KMS-11 (cell line): ENCODE measurements around the gene OSBP.

ENCODE experiments used
- H2AFZ ChIP-seq: fragments of 200-600 bp; sonication (generic); 2 replicates; pipeline ENCODE4 v1.6.1; 2016; ENCODE audit warnings: antibody characterized with exemption, mixed run types, low read depth
- H3K27ac ChIP-seq: fragments of 200-600 bp; sonication (generic); 2 replicates; pipeline ENCODE4 v1.6.1; 2016; ENCODE audit warnings: mild to moderate bottlenecking, mixed run types
- H3K27me3 ChIP-seq: fragments of 200-600 bp; sonication (generic); 2 replicates; pipeline ENCODE4 v1.6.1; 2017; ENCODE audit warnings: mild to moderate bottlenecking, low read depth, mixed run types, moderate library complexity; ENCODE audit not compliant: insufficient read depth
- H3K36me3 ChIP-seq: fragments of 200-600 bp; sonication (generic); 2 replicates; pipeline ENCODE4 v1.6.1; 2017; ENCODE audit warnings: mild to moderate bottlenecking, mixed run types; ENCODE audit not compliant: insufficient read depth
- H3K4me1 ChIP-seq: fragments of 200-600 bp; sonication (generic); 2 replicates; pipeline ENCODE4 v1.6.1; 2016; ENCODE audit warnings: mild to moderate bottlenecking, low read depth, mixed run types; ENCODE audit not compliant: poor library complexity, severe bottlenecking
- H3K4me2 ChIP-seq: fragments of 200-600 bp; sonication (generic); 2 replicates; pipeline ENCODE4 v1.7.0; 2016; ENCODE audit warnings: mild to moderate bottlenecking, mixed run types
- H3K4me3 ChIP-seq: fragments of 200-600 bp; sonication (generic); IDR thresholded peaks from 2 replicates; pipeline ENCODE4 v1.6.1; 2017; ENCODE audit warnings: low read depth, low read length, mixed read lengths; ENCODE audit not compliant: insufficient read depth
- H3K79me2 ChIP-seq: fragments of 200-600 bp; sonication (generic); 2 replicates; pipeline ENCODE4 v1.6.1; 2016; ENCODE audit warnings: low read depth, mixed run types; ENCODE audit not compliant: insufficient read depth
- H3K9ac ChIP-seq: fragments of 200-600 bp; sonication (generic); 2 replicates; pipeline ENCODE4 v1.6.1; 2016; ENCODE audit warnings: mild to moderate bottlenecking, mixed run types
- H4K20me1 ChIP-seq: fragments of 200-600 bp; sonication (generic); 2 replicates; pipeline ENCODE4 v1.6.1; 2016; ENCODE audit warnings: mild to moderate bottlenecking, mixed run types; ENCODE audit not compliant: insufficient read depth
- CTCF ChIP-seq: fragments of 200-600 bp; sonication (generic); conservative IDR thresholded peaks from 2 replicates; pipeline ENCODE4 v1.6.1; 2017; ENCODE audit warnings: low read depth, mild to moderate bottlenecking, antibody characterized with exemption, low read length, moderate library complexity, mixed read lengths

The OSBP gene

GRCh38 chr11:59601788-59602187 is 13.8 kb downstream of the OSBP start:
- Histone ChIP-seq H3K27ac (no peak overlapping the region), H4K20me1 (no peaks in the 10 kb centered on the region), H3K27me3 (no peaks in the 10 kb centered on the region), H3K9ac (no peak overlapping the region), H3K4me1 (no peaks in the 10 kb centered on the region), H3K36me3 (peaks cover 17% of the 10 kb centered on the region; the same call in 1 of the 2 replicates), H3K4me3 (no peak overlapping the region), H2AFZ (no peak overlapping the region), H3K79me2 (peaks cover 10% of the 10 kb centered on the region; the same call in 1 of the 2 replicates), H3K4me2 (no peak overlapping the region)
- no peak for TF ChIP-seq CTCF

GRCh38 chr11:59600636-59601035 is 14.9 kb downstream of the OSBP start:
- Histone ChIP-seq H2AFZ (no peak overlapping the region), H3K4me3 (no peak overlapping the region), H3K79me2 (peaks cover 3% of the 10 kb centered on the region; the same call in 1 of the 2 replicates), H3K9ac (no peak overlapping the region), H3K27ac (no peak overlapping the region), H4K20me1 (no peaks in the 10 kb centered on the region), H3K36me3 (peaks cover 7% of the 10 kb centered on the region; the same call in 1 of the 2 replicates), H3K27me3 (no peaks in the 10 kb centered on the region), H3K4me2 (no peak overlapping the region), H3K4me1 (no peaks in the 10 kb centered on the region)
- no peak for TF ChIP-seq CTCF

GRCh38 chr11:59600234-59600633 is 15.3 kb downstream of the OSBP start:
- Histone ChIP-seq H3K27me3 (no peaks in the 10 kb centered on the region), H3K9ac (no peak overlapping the region), H2AFZ (no peak overlapping the region), H3K4me3 (no peak overlapping the region), H3K79me2 (no peaks in the 10 kb centered on the region), H4K20me1 (no peaks in the 10 kb centered on the region), H3K4me1 (no peaks in the 10 kb centered on the region), H3K27ac (no peak overlapping the region), H3K36me3 (peaks cover 6% of the 10 kb centered on the region; the same call in 1 of the 2 replicates), H3K4me2 (no peak overlapping the region)
- TF ChIP-seq CTCF, result no peak

GRCh38 chr11:59598961-59599360 is 16.6 kb downstream of the OSBP start:
- H3K27ac ChIP-seq, result no peak overlapping the region
- H3K27me3 ChIP-seq, result no peaks in the 10 kb centered on the region
- no peak overlapping the region for H3K4me3 ChIP-seq
- no peaks in the 10 kb centered on the region for H4K20me1 ChIP-seq
- no peak for TF ChIP-seq CTCF
- no peak overlapping the region for H3K4me2 ChIP-seq
- peaks cover 6% of the 10 kb centered on the region; the same call in 1 of the 2 replicates for H3K36me3 ChIP-seq
- no peak overlapping the region for H3K9ac ChIP-seq
- no peaks in the 10 kb centered on the region for H3K4me1 ChIP-seq
- H2AFZ ChIP-seq, result no peak overlapping the region
- no peaks in the 10 kb centered on the region for H3K79me2 ChIP-seq

- peaks cover 10% of the 10 kb centered on the region; the same call in 1 of the 2 replicates for H3K36me3 ChIP-seq
Observed at GRCh38 chr11:59584294-59584693, 31.3 kb downstream of the OSBP start.

More at GRCh38 chr11:59584294-59584693, 31.3 kb downstream of the OSBP start:
- no peaks in the 10 kb centered on the region for H4K20me1 ChIP-seq
- no peaks in the 10 kb centered on the region for H3K27me3 ChIP-seq
- no peak overlapping the region for H3K27ac ChIP-seq
- H3K79me2 ChIP-seq, result no peaks in the 10 kb centered on the region
- H3K4me1 ChIP-seq, result no peaks in the 10 kb centered on the region
- no peak overlapping the region for H3K9ac ChIP-seq
- H3K4me2 ChIP-seq, result no peak overlapping the region
- H2AFZ ChIP-seq, result no peak overlapping the region
- TF ChIP-seq CTCF, result no peak
- H3K4me3 ChIP-seq, result no peak overlapping the region
